GM19193 (cell line): ENCODE data around the gene TMPRSS12.

Source experiments
- POLR2A ChIP-seq: IDR thresholded peaks from 4 replicates; pipeline ENCODE4 v1.6.1; 2011; ENCODE audit not compliant: insufficient read depth, insufficient read length; ENCODE audit errors: extremely low read depth

Gene TMPRSS12

GRCh38 chr12:50924131-50924438 is 81.4 kb downstream of the TMPRSS12 start:
- TF ChIP-seq POLR2A, result no peak

DNA sequence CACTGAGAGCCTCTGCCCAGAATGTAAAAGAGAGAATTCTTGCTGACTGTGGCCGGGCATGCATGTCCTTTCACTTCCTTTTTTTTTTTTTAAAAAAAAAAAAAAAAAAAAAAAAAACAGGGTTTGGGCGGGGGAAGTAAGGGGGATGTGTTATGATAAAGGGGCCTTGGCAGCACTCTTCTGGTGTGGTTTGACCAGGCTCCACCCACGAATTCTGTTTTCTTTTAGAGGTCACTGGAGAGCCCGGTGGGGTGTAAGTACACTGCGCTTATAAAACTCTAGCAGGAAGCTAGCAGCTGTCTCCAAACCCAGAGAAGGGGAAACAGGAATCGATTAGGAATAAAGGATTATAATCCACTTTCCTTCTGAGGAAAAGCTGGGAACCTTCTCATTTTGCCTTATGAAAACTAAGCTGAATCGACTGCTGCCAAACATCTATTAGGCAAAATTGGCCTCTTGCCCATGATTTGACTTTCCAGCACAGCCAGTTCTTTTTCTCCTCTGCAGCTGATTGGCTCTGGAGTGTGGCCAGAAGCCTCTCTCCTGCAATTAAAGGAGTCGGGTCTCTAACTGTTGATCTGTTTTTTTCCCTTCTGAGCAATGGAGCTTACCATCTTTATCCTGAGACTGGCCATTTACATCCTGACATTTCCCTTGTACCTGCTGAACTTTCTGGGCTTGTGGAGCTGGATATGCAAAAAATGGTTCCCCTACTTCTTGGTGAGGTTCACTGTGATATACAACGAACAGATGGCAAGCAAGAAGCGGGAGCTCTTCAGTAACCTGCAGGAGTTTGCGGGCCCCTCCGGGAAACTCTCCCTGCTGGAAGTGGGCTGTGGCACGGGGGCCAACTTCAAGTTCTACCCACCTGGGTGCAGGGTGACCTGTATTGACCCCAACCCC is 82.0 kb downstream of the TMPRSS12 start:
- TF ChIP-seq POLR2A, result no peak

DNA sequence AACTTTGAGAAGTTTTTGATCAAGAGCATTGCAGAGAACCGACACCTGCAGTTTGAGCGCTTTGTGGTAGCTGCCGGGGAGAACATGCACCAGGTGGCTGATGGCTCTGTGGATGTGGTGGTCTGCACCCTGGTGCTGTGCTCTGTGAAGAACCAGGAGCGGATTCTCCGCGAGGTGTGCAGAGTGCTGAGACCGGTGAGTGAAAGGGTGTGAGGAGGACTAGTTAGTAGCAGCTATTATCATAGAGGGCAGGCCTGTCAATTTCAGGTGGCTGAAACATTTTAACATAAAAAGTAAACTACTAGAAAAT is 82.6 kb downstream of the TMPRSS12 start:
- TF ChIP-seq POLR2A, result no peak

DNA sequence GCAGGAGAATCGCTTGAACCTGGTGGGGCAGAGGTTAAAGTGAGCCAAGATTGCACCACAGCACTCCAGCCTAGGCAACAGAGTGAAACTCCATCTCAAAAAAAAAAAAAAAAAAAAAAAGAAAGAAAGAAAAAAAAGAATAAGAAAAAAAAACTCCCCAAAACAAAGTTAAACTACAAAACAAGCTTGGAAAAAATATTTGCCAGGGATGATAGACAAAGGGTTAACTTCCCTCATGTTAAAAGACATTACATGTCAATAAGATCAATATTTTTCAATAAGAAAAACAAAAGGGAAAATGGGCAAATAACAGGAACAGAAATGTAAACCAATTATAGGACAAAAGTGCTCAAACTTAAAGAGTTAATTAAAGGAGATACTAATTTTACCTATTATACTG is 83.2 kb downstream of the TMPRSS12 start:
- TF ChIP-seq POLR2A, result no peak

DNA sequence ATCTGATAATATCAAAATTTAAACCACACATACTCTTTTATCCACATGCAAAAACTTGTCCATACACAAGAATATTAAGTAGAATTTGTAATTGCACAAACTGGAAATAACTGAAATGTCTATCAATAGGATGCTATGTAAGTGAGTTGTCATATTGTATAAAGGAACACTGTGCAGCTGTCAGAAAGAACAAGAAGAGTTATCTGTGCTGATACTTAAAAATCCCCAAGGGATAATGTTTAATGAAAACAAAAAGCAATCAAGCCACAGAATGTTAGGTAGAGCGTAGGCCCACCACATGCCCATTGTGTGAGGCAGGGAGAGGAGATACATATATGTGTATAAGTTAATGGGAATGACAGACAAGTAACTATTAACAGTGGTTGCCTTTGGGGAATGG is 83.7 kb downstream of the TMPRSS12 start:
- no peak for TF ChIP-seq POLR2A

DNA sequence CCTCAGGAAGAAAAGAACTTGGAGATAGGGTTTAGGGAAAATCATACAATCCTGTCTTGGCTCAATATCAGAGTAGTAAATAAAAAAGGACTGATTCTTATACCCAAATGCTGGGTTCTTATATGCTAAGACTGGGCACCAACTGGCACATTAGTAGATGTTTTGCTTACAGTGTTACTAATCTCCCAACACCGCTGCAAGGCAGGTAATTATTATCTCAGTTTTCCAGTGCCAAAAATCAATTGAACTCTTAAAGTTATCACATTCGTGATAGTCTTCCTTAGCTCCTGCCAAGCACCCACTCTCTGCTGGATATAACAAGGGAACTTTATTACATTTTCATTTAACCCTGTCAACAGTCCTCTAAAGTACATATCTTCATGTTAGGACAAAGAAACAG is 84.6 kb downstream of the TMPRSS12 start:
- no peak for TF ChIP-seq POLR2A

DNA sequence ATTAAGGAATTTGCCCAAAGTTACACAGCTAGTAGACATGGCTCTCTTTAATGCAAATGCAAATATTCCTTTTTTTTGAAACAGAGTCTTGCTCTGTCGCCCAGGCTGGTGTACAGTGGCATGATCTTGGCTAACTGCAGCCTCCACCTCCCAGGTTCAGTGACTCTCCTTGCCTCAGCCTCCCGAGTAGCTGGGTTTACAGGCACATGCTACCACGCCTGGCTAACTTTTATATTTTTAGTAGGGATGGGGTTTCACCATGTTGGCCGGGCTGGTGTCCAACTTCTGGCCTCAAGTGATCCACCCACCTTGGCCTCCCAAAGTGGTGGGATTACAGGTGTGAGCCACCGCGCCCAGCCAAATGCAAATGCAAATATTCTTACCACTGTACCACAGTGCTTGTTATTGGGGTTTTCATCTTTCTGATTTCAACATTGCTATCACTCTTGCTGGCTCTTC is 85.1 kb downstream of the TMPRSS12 start:
- TF ChIP-seq POLR2A, result no peak

DNA sequence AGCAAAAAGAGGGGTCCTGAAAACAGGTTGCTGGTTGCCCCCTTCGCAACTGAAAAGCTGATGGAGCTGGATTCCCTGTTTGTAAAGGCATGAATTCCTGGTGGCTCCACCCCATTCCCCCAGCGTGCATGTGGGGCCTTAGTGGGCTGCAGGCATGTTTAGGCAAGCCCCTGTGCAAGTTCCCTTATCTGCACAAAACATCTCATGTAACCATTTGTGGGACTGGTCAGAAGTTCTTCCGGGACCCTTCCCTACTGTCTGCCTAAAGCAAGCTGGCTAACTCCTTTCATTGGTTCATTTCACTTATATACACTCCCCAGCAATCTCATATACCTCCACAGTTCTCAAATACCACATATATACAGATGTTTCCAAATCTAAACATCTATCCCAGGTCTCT is 85.7 kb downstream of the TMPRSS12 start:
- TF ChIP-seq POLR2A, result no peak

DNA sequence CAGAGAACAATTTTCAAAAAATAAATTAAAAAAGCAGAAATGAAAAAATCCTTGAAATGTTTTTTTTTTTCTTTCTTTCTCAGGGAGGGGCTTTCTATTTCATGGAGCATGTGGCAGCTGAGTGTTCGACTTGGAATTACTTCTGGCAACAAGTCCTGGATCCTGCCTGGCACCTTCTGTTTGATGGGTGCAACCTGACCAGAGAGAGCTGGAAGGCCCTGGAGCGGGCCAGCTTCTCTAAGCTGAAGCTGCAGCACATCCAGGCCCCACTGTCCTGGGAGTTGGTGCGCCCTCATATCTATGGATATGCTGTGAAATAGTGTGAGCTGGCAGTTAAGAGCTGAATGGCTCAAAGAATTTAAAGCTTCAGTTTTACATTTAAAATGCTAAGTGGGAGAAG is 87.1 kb downstream of the TMPRSS12 start:
- TF ChIP-seq POLR2A, result no peak

DNA sequence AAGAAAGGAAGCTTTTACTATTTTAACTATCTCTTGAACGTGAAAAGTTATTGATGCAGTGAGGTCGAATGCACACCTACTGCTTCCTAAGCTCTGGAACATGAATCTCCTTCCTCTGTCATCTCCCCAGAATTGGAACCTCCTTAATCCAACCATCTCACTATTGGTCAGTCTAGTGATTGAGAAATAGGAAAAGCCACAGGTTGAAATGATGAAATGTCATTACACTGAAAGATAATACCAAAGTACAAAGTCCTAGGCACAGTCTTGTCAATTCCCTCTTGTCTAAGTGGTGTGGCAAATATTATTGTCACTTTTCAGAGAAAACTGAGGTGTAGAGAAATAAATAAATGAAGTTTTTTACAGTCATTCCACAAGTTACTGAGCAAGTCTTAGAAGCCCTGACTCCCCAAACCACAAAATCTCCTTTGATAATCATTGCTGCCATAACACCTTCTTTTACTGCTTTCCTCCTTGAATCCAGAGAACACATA is 90.1 kb downstream of the TMPRSS12 start:
- TF ChIP-seq POLR2A, result no peak

DNA sequence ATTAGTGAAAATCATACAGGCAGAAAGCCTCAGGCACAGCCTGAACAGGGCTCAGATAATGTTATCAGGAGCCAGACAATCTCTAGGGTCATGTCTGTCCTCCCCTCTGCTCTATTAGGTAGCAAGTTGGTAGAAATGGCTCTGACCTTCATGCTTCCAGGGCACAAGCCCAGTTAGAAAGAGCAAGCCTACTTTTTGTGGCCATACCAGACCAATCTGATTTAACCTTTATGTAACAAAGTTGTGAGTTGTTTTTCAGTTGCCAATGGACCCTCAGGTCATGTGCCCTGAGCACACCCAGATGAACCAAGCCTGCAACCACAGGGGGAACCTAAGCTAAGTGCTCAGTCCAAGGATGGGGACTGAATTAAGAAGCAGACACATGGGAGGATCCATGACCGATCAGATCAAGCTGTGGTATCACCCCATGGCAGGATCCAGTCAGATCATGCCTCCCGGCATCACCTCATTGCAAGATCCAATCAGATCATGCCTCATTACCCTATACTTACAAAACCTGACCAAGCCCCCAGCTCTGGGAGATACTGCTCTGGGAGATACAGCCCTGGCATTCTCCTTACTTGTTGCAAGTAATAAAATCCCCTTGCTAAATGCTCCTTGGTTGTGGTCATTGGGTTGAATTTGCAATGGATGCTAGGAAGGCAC is 90.9 kb downstream of the TMPRSS12 start:
- TF ChIP-seq POLR2A, result no peak

DNA sequence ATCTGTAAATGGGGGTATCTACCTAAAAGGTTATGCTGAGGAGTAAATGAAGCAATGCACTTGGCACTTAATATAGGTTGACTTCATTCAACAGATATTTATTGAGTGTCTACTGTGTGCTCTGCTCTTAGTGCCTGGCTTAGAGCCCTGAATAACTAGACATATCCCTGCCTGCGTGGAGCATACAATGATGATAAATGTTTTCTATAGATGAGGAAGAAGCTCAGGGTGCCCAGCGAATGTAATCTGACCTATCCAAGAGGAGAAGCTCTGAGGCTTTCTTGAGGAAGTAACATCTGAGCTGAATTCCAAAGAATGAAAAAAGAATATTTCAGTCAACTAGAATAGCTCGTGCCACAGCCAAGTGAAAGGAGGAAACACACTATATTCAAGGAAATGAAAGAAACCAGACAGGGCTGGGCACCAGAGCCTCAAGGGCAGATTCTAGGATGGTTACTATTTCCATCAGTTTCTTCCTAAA is 91.7 kb downstream of the TMPRSS12 start:
- no peak for TF ChIP-seq POLR2A

DNA sequence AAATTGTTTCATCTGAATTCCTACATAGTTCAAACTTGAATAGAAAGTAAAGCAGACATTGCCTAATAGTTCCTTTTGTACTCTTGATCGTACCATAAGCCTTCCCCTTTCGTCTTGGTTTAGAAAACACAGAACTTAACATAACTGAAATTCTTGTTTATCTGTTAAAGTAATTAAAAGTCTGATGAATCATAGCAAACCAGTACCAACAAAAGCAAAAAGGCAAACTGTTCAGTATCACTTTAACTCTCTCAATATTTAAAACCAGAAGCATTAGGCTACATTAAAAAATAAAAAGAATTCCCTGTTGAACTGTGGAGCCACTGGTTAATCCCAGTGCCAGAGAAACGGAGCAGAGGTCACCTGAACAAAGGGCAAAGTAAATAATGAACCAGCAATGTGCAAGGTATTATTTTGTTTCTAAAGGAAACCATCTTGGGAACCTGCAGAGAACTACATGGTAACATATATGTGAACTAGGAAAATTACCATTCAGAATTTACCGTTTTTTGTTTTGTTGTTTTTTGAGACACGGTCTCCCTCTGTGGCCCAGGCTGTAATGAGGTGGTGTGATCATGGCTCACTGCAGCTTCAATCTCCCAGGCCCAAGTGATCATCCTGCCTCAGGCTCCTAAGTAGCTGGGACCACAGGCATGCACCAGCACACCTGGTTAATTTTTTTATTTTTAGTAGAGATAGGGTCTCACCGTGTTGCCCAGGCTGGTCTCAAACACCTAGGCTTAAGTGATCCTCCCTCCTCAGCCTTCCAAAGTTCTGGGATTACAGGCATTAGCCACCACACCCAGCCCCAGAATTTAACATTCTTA is 92.5 kb downstream of the TMPRSS12 start:
- TF ChIP-seq POLR2A, result no peak

- TF ChIP-seq POLR2A, result no peak
Measured at GRCh38 chr12:50936821-50937530, 94.2 kb downstream of the TMPRSS12 start.
